Immature natural killer cell (primary cell): ENCODE measurements around the gene CTBP2. TPM values are rescaled to one million over a fixed set of nuclear protein-coding genes. Genes with fewer than 3 reads are reported as not detected.

Source experiments
- polyA plus RNA-seq, 3 donors: library from polyadenylated mRNA; unstranded; fragments of 300-500 nt; fragmentation: Illumina TruSeq; gene quantifications; one replicate each; pipeline ENCODE4 v1.2.3, GENCODE V29; 2021

CTBP2 gene
- polyA plus RNA-seq, 3 donors from 2014 or later, result 89.8 to 154 (median 131) TPM

Other genes starting within 250 kb of the CTBP2 start
- gene ZRANB1, start 218.4 kb downstream of the CTBP2 start, polyA plus RNA-seq, result 1 to 10 TPM; 3.8 to 7.1 (median 5.6) TPM